NB4 (cell line): ENCODE measurements around the gene RELCH.
A peak's percentile ranks its signal among the peaks of the same experiment; 100 is the strongest.

Source experiments
- DNase-seq: peaks from one replicate; pipeline ENCODE4 v3.0.0; 2010; ENCODE audit warnings: low read depth
- H3K4me3 ChIP-seq: one replicate; pipeline ENCODE4 v1.5.1; 2011; ENCODE audit warnings: mild to moderate bottlenecking, low read depth, low read length, moderate library complexity
- CTCF ChIP-seq: IDR thresholded peaks from one replicate; pipeline ENCODE4 v1.5.1; 2012; ENCODE audit warnings: low read depth, low read length
- MAX ChIP-seq: IDR thresholded peaks from 2 replicates; pipeline ENCODE4 v1.6.1; 2011; ENCODE audit warnings: low read depth, low read length
- MYC ChIP-seq: IDR thresholded peaks from 2 replicates; pipeline ENCODE4 v1.6.1; 2011; ENCODE audit warnings: low read depth, low read length
- POLR2A ChIP-seq: IDR thresholded peaks from 2 replicates; pipeline ENCODE4 v1.6.1; 2011; ENCODE audit warnings: mild to moderate bottlenecking; ENCODE audit not compliant: insufficient read length; ENCODE audit errors: extremely low read depth

RELCH gene

GRCh38 chr18:62186774-62187542 is at the start of gene RELCH, which contains the start of gene PIGN:
Gene RELCH, plus strand, starts transcription at chr18:62187255. Its CDS starts 251 bp downstream, at chr18:62187506.
Gene PIGN, minus strand, starts transcription at chr18:62187056. Its CDS starts 25,703 bp downstream, at chr18:62161353.
- DNase-seq = peak; percentile 98
- peak within 1 kb of the TSS; percentile 80 for H3K4me3 ChIP-seq
- TF ChIP-seq POLR2A = peak; percentile 80
- peak; percentile 3; the same call in 1 of the 2 replicates for TF ChIP-seq MYC
- no peak for TF ChIP-seq CTCF

- DNase-seq = no peak
- no peak overlapping the region for H3K4me3 ChIP-seq
- TF ChIP-seq CTCF = no peak
These were observed 48.4 kb upstream of the RELCH start for GRCh38 chr18:62138461-62139235.

- TF ChIP-seq MYC (no peak), MAX (no peak), POLR2A (no peak), CTCF (no peak)
- DNase-seq = no peak
These were observed 46.8 kb upstream of the RELCH start for GRCh38 chr18:62140259-62140658.

GRCh38 chr18:62144338-62144737 is 42.7 kb upstream of the RELCH start:
- H3K4me3 ChIP-seq = no peak overlapping the region
- DNase-seq = no peak

More at GRCh38 chr18:62140259-62140658, 46.8 kb upstream of the RELCH start:
- no peak overlapping the region for H3K4me3 ChIP-seq

GRCh38 chr18:62151068-62151771 is 35.8 kb upstream of the RELCH start:
- no peak for DNase-seq
- no peak overlapping the region for H3K4me3 ChIP-seq
- TF ChIP-seq CTCF (no peak), POLR2A (no peak), MAX (no peak), MYC (no peak)

More at GRCh38 chr18:62144338-62144737, 42.7 kb upstream of the RELCH start:
- no peak for TF ChIP-seq MYC
- no peak for TF ChIP-seq MAX
- no peak for TF ChIP-seq POLR2A
- no peak for TF ChIP-seq CTCF
